Muscle of arm (tissue), 12 donors: ENCODE data around the gene SFXN4. TPM values are rescaled to one million over a fixed set of nuclear protein-coding genes. Genes with fewer than 3 reads are reported as not detected.
A peak's percentile ranks its signal among the peaks of the same experiment; 100 is the strongest.
"Not testable (repeated sequence)": the region's sequence is repeated elsewhere in the genome, so short reads cannot be mapped to it uniquely, and the experiment has no call there.

Experiments
- DNase-seq: peaks from one replicate; pipeline ENCODE4 v3.0.0-alpha.2; 2013
- polyA plus RNA-seq, 12 donors: library from polyadenylated mRNA; unstranded; fragments of 120-200 nt; gene quantifications; one replicate each; pipeline ENCODE4 v1.2.1, GENCODE V29; 2013; ENCODE audit not compliant: insufficient read length in 12 of 12

Gene SFXN4
- polyA plus RNA-seq, 12 donors: 19.6 to 35.2 (median 26.1) TPM; not detected in 1

- DNase-seq: no peak
Measured at GRCh38 chr10:119113751-119114732, 51.5 kb downstream of the SFXN4 start.

DNA sequence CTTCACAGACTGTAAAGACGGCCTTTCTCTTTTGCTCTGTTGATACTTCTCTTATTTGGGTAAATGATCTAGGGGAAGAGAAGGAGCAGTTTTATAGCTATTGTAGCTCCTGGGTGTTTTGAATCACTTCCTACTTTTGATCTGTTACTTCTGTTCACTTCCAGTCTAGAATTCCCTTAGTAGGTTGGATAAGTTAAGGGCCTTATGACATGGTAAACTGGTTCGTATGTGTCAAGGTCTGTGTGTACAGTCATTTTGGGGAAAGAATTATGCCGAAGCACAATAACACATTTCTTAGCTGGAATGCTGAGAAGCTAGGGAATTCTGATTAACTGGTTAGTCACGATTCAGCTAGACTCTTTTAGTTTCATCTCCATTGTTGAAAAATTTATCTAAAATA lies 53.5 kb downstream of the SFXN4 start:
- no peak for DNase-seq

DNA sequence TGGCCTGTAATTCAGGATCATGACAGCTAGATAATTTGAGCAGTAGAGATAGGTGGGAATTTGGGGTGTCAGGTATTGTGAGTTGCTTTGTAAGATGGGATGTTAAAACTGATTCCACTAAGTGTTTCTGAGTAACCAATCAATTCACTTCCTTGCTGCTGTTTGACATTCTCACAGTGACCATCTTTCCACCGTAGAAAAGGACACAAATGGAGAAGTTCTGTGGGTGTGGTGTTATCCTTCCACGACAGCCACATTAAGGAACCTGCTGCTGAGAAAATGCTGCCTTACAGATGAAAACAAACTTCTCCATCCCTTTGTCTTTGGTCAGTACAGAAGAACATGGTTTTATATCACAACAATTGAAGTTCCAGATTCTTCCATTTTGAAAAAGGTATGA lies 57.7 kb downstream of the SFXN4 start:
- DNase-seq: not testable (repeated sequence)

GRCh38 chr10:119107106-119107505 lies 58.4 kb downstream of the SFXN4 start:
- DNase-seq: not testable (repeated sequence)

DNA sequence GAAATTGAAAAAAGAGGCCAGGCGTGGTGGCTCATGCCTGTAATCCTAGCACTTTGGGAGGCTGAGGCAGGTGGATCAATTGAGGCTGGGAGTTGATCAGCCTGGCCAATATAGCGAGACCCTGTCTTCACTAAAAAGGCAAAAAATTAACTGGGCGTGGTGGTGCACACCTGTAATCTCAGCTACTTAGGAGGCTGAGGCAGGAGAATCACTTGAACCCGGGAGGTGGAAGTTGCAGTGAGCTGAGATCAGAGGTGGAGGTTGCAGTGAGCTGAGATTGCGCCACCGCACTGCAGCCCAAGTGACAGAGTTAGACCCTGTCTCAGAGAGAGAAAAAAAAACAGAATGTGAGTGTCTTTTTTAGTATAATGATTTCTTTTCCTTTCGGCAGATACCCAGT lies 59.6 kb downstream of the SFXN4 start:
- not testable (repeated sequence) for DNase-seq

GRCh38 chr10:119105155-119105554 lies 60.4 kb downstream of the SFXN4 start:
- DNase-seq: no peak

- DNase-seq: no peak
Measured at GRCh38 chr10:119104654-119105015, 60.9 kb downstream of the SFXN4 start.

DNA sequence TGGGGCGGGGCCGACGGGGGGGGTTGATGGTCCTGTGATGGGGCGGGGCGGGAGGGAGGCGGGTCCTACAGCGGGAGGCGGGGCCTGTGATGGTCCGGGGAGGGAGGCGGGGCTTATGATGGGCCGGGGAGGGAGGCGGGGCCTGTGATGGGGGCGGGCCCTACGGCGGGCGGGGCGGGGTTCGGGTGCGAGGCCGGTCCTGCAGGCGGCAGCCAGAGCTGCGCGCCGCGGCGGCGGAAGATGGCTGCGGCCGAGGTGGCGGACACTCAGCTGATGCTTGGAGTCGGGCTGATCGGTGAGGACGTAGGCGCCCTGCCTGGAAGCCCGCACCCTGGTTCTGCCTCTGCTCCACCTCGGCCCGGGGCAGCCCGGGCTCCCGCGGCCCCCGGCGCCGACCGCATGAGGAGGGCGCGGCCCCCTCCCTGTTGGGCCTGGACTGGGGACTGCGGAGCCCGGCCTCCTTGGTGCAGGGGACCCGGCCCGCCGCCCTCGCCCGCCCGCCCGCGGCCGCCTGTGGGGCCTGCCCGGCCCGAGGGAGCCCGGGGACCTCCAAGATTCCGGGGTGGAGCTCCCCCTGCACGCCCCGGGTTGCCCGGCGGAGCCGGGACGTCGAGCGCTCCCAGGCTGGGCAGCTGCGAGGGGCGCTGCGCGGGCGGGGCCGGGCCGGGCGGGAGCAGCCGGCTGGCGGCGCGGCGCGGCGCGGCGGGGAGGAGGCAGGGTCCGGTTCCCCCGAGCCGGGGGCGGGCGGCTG lies 61.4 kb downstream of the SFXN4 start, which contains the start of gene DENND10:
TSS of gene DENND10 (plus strand) at position 211 of the 751 bp plus-strand sequence. CDS start at position 241, 30 bp downstream.
- peak; percentile 85 for DNase-seq

- no peak for DNase-seq
Measured at GRCh38 chr10:119103241-119103902, 62.1 kb downstream of the SFXN4 start.

GRCh38 chr10:119101366-119102098 lies 64.0 kb downstream of the SFXN4 start:
- no peak for DNase-seq

- no peak for DNase-seq
Measured at GRCh38 chr10:119100434-119101238, 64.9 kb downstream of the SFXN4 start.

- DNase-seq: no peak
Measured at GRCh38 chr10:119098576-119098975, 66.9 kb downstream of the SFXN4 start.

DNA sequence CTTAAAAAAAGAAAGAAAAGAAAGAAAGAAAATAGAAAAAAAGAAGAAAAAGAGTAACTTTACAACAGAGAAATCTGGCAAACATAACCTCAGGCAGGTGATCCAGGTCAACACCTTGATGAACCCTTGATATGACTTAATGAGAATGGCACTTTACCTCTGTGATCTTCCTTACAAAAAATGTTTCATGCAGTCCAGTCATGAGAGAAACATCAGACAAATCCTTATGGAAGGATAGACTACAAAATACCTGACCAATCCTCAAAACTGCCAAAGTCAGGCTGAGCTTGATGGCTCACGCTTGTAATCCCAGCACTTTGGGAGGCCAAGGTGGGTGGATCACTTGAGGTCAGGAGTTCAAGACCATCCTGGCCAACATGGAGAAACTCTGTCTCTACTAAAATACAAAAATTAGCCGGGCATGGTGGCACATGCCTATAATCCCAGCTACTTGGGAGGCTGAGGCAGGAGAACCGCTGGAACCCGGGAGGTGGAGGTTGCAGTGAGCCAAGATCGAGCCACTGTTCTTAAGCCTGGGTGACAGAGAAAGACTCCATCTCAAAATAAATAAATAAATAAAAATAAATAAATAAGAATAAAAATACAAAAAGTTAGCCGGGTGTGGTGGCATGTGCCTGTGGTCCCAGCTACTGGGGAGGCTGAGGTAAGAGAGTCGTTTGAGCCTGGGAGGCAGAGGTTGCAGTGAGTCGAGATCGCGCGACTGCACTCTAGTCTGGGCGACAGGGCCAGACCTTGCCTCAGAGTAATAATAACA lies 68.7 kb downstream of the SFXN4 start:
- DNase-seq: not testable (repeated sequence)

GRCh38 chr10:119095640-119096039 lies 69.9 kb downstream of the SFXN4 start:
- DNase-seq: no peak

DNA sequence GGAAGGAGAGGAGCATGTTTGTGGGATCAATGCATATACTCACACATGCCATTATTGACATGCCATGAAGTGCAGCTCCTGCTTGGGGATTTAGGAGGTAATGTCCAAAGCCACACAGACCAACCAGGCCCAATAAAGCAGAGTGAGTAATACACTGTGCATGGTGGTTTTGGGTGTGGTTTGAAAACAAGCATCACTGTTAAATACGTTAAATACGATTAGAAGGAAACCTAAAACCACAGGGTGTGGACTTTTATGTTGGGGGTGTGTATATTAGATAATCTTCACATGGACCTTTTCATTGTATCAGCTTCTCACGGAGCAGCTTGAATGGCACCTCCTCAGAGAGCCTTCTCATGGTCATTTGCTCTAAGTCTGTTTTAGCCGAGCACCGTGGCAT lies 74.5 kb downstream of the SFXN4 start:
- no peak for DNase-seq
